Stimulated activated CD8-positive, alpha-beta memory T cell treated with anti-CD3 and anti-CD28 coated beads, Interleukin-7, amount 100 ng/mL, for 4 hours (primary cell): Measurements from ENCODE around the gene LAS1L.
"Not testable (repeated sequence)": the region's sequence is repeated elsewhere in the genome, so short reads cannot be mapped to it uniquely, and the experiment has no call there.

Source experiments
- DNase-seq, 2 donors: peaks; one replicate each; pipeline ENCODE4 v3.0.0-alpha.2; 2020; ENCODE audit warnings: low read depth in 2 of 2

Gene LAS1L

GRCh38 chrX:65517923-65518322, 16.7 kb downstream of the LAS1L start:
- no peak for DNase-seq

- no peak for DNase-seq
These were observed 17.8 kb downstream of the LAS1L start for GRCh38 chrX:65516756-65517155.

DNA sequence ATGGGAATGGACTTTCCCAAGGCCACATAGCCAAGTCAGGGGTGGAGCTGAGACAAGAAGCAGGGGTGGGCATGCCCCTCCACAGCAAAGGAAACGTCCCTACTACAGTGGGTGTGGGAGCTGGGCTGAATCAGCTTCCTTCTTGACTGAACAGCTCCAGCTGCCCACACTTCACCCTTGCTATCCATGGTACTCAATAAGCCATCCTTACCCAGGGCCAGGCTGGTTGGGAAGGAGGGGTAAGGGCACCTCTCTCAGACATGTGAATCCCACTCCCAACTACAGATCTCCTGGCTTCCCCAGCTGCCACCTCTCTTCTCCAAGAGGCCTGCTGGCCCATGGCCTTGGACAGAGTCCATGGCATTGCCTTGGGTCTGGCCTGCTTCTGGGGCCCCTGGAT, 21.0 kb downstream of the LAS1L start:
- DNase-seq, result no peak

DNA sequence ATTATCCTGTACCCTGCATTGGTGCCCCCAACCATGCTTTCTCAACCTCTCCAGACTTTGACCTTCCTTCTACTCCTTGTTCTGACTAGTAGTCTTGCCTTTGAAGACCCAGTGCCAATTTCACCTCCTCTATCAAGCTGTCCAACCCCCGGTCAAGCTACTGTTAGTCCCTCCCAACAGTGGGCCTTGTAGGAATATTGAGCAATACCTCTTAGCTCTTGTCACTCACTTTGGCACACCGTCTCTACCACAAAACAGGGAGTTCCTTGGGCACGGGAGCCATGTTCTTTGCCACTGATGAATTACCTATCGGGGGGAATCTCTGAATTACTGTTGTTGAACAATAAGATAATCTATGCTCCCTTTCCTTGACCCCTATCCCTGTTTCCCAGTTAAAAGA, 25.2 kb downstream of the LAS1L start:
- no peak for DNase-seq

DNA sequence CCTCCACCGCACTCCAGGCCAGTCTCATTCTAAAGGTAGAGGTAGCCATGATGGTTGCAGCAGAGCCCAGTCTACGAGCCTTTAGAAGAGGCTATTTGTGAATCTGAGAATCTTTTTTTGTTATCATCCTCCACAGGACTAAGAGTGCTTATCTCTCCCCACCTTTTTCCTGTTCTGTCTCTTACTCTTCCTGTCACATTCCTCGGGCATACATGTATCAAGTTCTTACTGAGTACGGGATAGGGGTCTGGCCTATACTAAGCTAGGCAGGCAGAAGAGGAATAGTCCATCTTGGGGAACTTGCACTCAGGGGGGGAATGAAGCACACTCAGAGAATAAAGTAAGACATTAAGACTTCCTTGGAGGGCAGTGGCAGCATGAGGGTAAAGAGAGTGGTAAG, 25.7 kb downstream of the LAS1L start:
- no peak for DNase-seq

DNA sequence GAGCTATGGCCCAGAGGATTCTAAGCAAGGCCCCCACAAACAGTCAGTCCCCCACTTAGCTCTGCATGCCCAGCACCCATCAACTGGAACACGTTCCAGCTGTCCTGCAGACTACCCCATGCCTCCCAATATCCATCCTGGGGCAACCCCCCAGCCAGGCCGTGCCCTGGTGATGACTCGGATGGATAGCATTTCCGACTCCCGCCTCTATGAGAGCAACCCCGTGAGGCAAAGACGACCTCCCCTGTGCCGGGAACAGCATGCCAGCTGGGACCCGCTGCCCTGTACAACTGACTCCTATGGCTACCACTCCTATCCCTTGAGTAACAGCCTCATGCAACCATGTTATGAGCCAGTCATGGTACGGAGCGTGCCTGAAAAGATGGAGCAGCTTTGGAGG, 32.0 kb downstream of the LAS1L start:
- no peak for DNase-seq

DNA sequence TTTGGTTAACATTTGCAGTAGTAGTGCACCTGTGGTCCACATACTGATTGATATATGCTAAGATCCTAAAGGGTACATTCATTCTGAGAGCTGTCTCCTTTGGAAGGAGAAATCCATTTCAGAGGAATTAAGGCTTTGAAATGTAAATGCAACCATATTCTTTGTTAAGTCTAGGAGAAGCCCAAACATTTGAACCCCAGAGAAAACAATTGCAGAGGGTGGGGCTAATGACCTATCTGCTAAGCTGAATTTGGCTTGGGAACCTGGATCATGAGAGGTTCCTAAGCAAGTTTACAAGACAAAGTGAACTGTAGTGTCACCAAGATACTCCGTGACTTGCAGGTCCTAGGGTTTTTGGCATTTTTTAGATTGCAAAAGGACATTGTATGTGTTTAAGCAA, 41.2 kb downstream of the LAS1L start:
- DNase-seq, result no peak

GRCh38 chrX:65491620-65492019, 43.0 kb downstream of the LAS1L start:
- no peak for DNase-seq

DNA sequence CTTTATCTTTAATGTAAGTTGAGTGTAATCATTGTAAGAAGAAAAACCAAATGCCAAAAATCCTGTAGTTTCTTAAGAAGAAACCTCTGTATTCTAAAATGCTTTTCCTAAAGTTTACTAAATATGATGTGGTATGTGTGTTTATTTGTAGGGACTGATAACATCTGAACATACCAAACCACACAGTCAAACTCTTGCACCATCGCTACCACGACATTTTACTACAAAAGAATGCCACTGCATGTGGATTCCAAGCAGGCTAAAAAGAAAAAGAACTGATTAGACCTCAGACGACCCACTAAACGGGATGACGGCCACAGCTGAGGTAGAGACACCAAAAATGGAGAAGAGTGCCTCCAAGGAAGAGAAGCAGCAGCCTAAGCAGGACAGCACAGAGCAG, 46.1 kb downstream of the LAS1L start:
- no peak for DNase-seq

DNA sequence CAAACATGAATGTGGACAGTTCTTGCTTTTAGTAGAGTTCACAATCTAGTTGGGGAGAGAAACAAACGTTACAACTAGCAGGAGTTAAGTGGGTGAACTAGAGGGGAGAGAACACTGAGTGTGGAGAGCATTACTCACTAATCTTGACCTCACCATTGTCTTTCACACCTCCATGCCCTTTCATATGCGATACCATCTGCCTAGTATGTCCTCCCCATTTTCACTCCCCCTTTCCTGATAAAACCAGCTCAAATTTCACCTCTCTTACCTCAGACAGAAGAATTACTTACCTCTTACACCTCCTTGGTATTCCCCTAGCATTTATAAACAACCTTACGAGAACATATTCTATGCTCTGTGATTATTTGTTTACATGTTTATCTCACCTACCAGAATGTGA, 53.6 kb downstream of the LAS1L start:
- DNase-seq, result no peak

GRCh38 chrX:65479102-65479501, 55.5 kb downstream of the LAS1L start:
- not testable (repeated sequence) for DNase-seq

- no peak for DNase-seq
These were observed 58.0 kb downstream of the LAS1L start for GRCh38 chrX:65476564-65476963.

GRCh38 chrX:65463550-65463949, 71.0 kb downstream of the LAS1L start:
- no peak for DNase-seq
